Left ventricle myocardium inferior (tissue), 1 donor: ENCODE data around the gene GPR156. TPM values are rescaled to one million over a fixed set of nuclear protein-coding genes. Genes with fewer than 3 reads are reported as not detected.

ENCODE experiments used
- DNase-seq: peaks from one replicate; pipeline ENCODE4 v3.0.0-alpha.2; 2020
- H3K27ac ChIP-seq: fragments of 200-600 bp; replicated peaks from 2 replicates; pipeline ENCODE4 v1.8.0; 2021
- H3K27me3 ChIP-seq: fragments of 200-600 bp; 2 replicates; pipeline ENCODE4 v1.8.0; 2021; ENCODE audit warnings: low read depth
- H3K36me3 ChIP-seq: fragments of 200-600 bp; 2 replicates; pipeline ENCODE4 v1.8.0; 2021
- H3K4me1 ChIP-seq: fragments of 200-600 bp; 2 replicates; pipeline ENCODE4 v1.8.0; 2021
- H3K4me3 ChIP-seq: fragments of 200-600 bp; 2 replicates; pipeline ENCODE4 v1.8.0; 2021; ENCODE audit warnings: mild to moderate bottlenecking, moderate library complexity
- H3K9me3 ChIP-seq: fragments of 200-600 bp; replicated peaks from 2 replicates; pipeline ENCODE4 v1.8.0; 2021
- intact Hi-C: fragments of 100-400 bp; cut with micrococcal nuclease; formaldehyde crosslinking; loops from one replicate; pipeline ENCODE4 v1.11.0; 2022
- total RNA-seq: library from RNA; stranded (reverse); fragmentation: NEBNext Ultra II Directional; extraction: Animal tissue kit (Norgen Biotek cat#: 25700); gene quantifications from one replicate; pipeline ENCODE4 v1.2.1, GENCODE V29; 2021
- TF ChIP-seq, protein P1 (sequence below): fragments of 200-600 bp; IDR thresholded peaks from 2 replicates; pipeline ENCODE4 v1.8.0; 2021; ENCODE audit warnings: antibody characterized with exemption, mild to moderate bottlenecking, borderline replicate concordance
- donor health status: DM: no; HTN: yes; CAD: no; lungs with severe emphysema.

GPR156 gene
- total RNA-seq, 1 donor from 2014 or later, result not detected

DNA sequence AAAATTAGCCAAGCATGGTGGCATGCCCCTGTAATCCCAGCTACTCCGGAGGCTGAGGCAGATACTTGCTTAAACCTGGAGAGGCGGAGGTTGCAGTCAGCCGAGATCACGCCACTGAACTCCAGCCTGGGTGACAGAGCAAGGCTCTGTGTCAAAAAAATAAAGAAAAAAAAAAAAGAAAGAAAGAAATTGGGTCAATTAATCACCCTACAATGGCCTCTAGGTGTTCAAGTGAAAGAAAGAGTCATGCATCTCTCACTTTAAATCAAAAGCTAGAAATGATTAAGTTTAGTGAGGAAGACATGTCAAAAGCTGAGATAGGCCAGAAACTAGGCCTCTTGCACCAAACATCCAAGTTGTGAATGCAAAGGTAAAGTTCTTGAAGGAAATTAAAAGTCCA lies 145.9 kb downstream of the GPR156 start:
- no peaks in the 10 kb centered on the region for H3K4me1 ChIP-seq
- H3K27me3 ChIP-seq, result no peaks in the 10 kb centered on the region
- intact Hi-C loops, result no loop called here
- TF ChIP-seq, protein P1, sequence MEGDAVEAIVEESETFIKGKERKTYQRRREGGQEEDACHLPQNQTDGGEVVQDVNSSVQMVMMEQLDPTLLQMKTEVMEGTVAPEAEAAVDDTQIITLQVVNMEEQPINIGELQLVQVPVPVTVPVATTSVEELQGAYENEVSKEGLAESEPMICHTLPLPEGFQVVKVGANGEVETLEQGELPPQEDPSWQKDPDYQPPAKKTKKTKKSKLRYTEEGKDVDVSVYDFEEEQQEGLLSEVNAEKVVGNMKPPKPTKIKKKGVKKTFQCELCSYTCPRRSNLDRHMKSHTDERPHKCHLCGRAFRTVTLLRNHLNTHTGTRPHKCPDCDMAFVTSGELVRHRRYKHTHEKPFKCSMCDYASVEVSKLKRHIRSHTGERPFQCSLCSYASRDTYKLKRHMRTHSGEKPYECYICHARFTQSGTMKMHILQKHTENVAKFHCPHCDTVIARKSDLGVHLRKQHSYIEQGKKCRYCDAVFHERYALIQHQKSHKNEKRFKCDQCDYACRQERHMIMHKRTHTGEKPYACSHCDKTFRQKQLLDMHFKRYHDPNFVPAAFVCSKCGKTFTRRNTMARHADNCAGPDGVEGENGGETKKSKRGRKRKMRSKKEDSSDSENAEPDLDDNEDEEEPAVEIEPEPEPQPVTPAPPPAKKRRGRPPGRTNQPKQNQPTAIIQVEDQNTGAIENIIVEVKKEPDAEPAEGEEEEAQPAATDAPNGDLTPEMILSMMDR, result no peak
- H3K9me3 ChIP-seq, result no peaks in the 10 kb centered on the region
- no peaks in the 10 kb centered on the region for H3K36me3 ChIP-seq
- no peak overlapping the region for H3K4me3 ChIP-seq
- DNase-seq, result no peak
- no peak overlapping the region for H3K27ac ChIP-seq

DNA sequence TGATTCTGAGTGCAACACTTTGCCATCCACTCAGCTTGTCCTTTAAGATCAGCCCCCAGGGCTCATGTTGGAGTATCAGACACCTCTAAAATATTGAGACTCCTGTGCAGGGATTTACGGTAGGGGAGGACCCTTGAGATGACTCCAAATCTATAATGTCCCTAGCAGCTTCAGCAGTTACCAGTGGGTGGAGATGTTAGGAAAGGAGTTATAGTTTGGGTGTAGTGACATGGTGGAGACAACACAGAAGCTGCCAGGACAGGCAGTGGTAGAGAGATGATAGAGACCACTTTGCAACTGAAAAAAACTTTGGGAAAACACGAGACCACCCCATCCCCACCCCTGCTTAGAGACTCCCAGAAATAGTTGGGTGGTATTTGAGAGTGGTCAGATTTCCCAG lies 147.5 kb downstream of the GPR156 start:
- intact Hi-C loops, result no loop called here
- TF ChIP-seq, protein P1, result no peak
- Histone ChIP-seq H3K4me3 (no peak overlapping the region), H3K36me3 (no peaks in the 10 kb centered on the region), H3K4me1 (no peaks in the 10 kb centered on the region), H3K27me3 (no peaks in the 10 kb centered on the region), H3K9me3 (no peaks in the 10 kb centered on the region), H3K27ac (no peak overlapping the region)
- no peak for DNase-seq

DNA sequence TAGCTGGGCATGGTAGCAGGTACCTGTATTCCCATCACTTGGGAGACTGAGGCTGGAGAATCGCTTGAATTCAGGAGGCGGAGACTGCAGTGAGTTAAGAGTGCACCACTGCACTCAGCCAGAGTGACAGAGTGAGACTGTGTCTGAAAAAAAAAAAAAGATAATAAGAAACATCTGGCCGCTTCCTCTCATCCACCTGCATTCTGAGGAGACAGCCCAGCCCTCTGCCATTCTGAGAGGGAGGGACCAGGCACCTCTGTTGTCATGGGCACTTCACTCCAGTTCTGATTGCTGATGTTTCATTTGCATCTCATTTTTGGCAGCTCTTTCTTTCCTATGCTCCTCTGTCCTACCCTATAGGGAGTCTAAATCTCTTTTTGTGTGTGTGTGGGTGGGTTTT lies 154.4 kb downstream of the GPR156 start:
- TF ChIP-seq, protein P1, result no peak
- intact Hi-C loops, result no loop called here
- Histone ChIP-seq H3K27me3 (no peaks in the 10 kb centered on the region), H3K27ac (no peak overlapping the region), H3K4me1 (no peaks in the 10 kb centered on the region), H3K4me3 (no peak overlapping the region), H3K9me3 (no peaks in the 10 kb centered on the region), H3K36me3 (no peaks in the 10 kb centered on the region)
- no peak for DNase-seq

DNA sequence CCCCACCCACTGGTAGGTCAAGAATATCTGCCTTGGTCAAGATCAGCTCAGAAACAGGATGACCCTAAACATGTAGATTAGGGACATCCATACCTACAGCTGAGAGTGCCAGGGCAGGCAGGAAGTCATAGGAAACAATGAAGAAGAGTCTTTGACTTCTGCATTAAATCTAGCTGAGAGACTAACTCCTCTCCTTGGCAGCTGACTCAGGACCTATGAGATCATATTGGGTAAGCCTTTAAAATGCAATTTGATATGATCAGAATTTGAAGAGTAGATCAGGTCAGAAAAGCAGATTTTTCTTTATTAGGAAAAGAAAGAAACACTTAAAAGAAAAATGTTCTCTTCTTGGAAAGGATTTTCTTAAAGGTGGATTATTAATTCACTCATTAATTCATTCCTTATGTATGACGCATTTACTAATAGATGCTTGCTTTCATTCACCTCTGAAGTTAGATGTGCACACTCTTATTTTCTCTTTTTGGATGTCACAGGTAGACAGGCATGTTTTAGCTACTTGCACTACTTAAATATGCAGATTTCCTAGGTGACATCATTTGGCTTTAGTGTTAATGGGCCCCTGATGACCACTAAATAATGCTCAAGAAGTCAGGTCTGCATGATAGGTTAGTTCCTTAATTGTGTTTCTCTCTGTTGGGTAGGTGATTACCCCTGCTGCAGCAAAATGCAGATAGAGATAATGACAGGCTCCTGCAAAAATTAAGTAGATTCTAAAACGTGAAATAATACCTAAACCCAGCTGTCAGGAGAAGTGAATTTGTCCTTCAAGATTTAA lies 155.1 kb downstream of the GPR156 start:
- Histone ChIP-seq H3K4me3 (no peak overlapping the region), H3K27me3 (no peaks in the 10 kb centered on the region), H3K36me3 (no peaks in the 10 kb centered on the region), H3K9me3 (no peaks in the 10 kb centered on the region), H3K4me1 (no peaks in the 10 kb centered on the region), H3K27ac (no peak overlapping the region)
- DNase-seq, result no peak
- intact Hi-C loops, result no loop called here
- TF ChIP-seq, protein P1, result no peak

DNA sequence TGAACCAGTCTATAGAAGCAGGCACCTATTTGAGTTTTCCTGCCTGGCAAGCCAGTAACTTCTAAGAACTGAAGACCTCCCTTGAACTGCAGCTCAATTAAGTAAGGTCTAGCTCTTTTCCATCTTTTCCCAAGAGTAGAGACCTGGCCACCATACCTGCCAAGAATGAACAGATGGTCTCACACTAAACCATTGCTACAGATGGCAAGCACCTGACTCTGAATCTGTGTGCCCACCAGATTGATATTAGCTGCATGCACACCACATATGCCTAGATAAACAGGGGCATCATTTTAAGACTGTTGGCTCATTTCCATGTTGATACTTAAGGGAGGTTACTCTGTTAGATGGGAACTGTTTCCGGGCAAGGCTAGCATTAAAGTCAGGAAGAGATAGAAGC lies 156.0 kb downstream of the GPR156 start:
- H3K27ac ChIP-seq, result no peak overlapping the region
- TF ChIP-seq, protein P1, result no peak

More for the DNA sequence above, 156.0 kb downstream of the GPR156 start:
- no peaks in the 10 kb centered on the region for H3K4me1 ChIP-seq
- intact Hi-C loops, result no loop called here
- H3K36me3 ChIP-seq, result no peaks in the 10 kb centered on the region
- no peak overlapping the region for H3K4me3 ChIP-seq
- H3K9me3 ChIP-seq, result no peaks in the 10 kb centered on the region
- DNase-seq, result no peak
- no peaks in the 10 kb centered on the region for H3K27me3 ChIP-seq
